Measurements from ENCODE around the gene ABCG1.

- TF ChIP-seq CTCF (conservative IDR thresholded peaks at IDR 0.05; ENCODE audit: low read depth, low read length) (no peak), BHLHE40 (IDR thresholded peaks at IDR 0.05; ENCODE audit: low read depth, low read length) (no peak), POLR2A (IDR thresholded peaks at IDR 0.05; ENCODE audit: low read depth, low read length) (no peak), RAD21 (IDR thresholded peaks at IDR 0.05; ENCODE audit: low read length) (no peak), MAZ (IDR thresholded peaks at IDR 0.05; ENCODE audit: borderline replicate concordance, low read depth, low read length) (no peak)
Measured at GRCh38 chr21:42287193-42288083, 68.5 kb downstream of the ABCG1 start.
